WTC11 (cell line): ENCODE data around the gene PRPF6. TPM values are rescaled to one million over a fixed set of nuclear protein-coding genes. Genes with fewer than 3 reads are reported as not detected.
A peak's percentile ranks its signal among the peaks of the same experiment; 100 is the strongest.

ENCODE experiments used
- ATAC-seq: fragments of 200-7000 bp; cut with Tn5 transposase; 2 replicates; pipeline ENCODE4 v1.10.0; 2021; ENCODE audit warnings: mild to moderate bottlenecking, moderate library complexity
- CTCF ChIA-PET: fragments of 300-600 bp; sonication (Branson Sonifier 250); formaldehyde crosslinking; loops from one replicate; lab custom pipeline; 2021; ENCODE audit warnings: antibody characterized with exemption; lab: Charles Lee
- POLR2A ChIA-PET: fragments of 350-600 bp; sonication (Branson Sonifier 250); formaldehyde crosslinking; loops from one replicate; lab custom pipeline; 2021; ENCODE audit warnings: antibody characterized with exemption; lab: Charles Lee
- DNase-seq: peaks from one replicate; pipeline ENCODE4 v3.0.0; 2021; ENCODE audit warnings: low spot score
- H3K27ac Mint-ChIP-seq: 2 replicates; pipeline ENCODE4 v1.8.0; 2021; ENCODE audit warnings: mixed read lengths
- H3K27me3 Mint-ChIP-seq: 2 replicates; pipeline ENCODE4 v1.8.0; 2021; ENCODE audit warnings: low read depth, mild to moderate bottlenecking, moderate library complexity, mixed read lengths
- H3K36me3 Mint-ChIP-seq: 2 replicates; pipeline ENCODE4 v1.8.0; 2021; ENCODE audit warnings: mixed read lengths
- H3K4me1 Mint-ChIP-seq: 2 replicates; pipeline ENCODE4 v1.8.0; 2022; ENCODE audit warnings: mixed read lengths
- H3K4me3 Mint-ChIP-seq: 2 replicates; pipeline ENCODE4 v1.8.0; 2021; ENCODE audit warnings: mild to moderate bottlenecking, moderate library complexity, mixed read lengths
- H3K9me3 Mint-ChIP-seq: 2 replicates; pipeline ENCODE4 v1.8.0; 2021; ENCODE audit warnings: mixed read lengths
- ARID4B ChIP-seq: sonication (generic); formaldehyde crosslinking; IDR thresholded peaks from 2 replicates; pipeline ENCODE4 v1.8.0; 2023; ENCODE audit warnings: missing genetic modification reagents, mild to moderate bottlenecking, borderline replicate concordance
- ATF1 ChIP-seq: sonication (generic); formaldehyde crosslinking; IDR thresholded peaks from 2 replicates; pipeline ENCODE4 v1.8.1; 2023; ENCODE audit warnings: mild to moderate bottlenecking, moderate library complexity, missing genetic modification reagents
- CDX4 ChIP-seq: fragments of 250-450 bp; sonication (Bioruptor Pico); IDR thresholded peaks from 2 replicates; pipeline ENCODE4 v1.9.0; 2021; ENCODE audit warnings: moderate library complexity, mild to moderate bottlenecking, inconsistent platforms, borderline replicate concordance
- ELF4 ChIP-seq: sonication (generic); formaldehyde crosslinking; IDR thresholded peaks from 2 replicates; pipeline ENCODE4 v1.8.1; 2022; ENCODE audit warnings: low read depth, mild to moderate bottlenecking, moderate library complexity, missing genetic modification reagents
- EMX1 ChIP-seq: fragments of 250-450 bp; sonication (Bioruptor Pico); IDR thresholded peaks from 2 replicates; pipeline ENCODE4 v1.8.0; 2021; ENCODE audit warnings: mild to moderate bottlenecking
- GABPB1 ChIP-seq: sonication (generic); formaldehyde crosslinking; IDR thresholded peaks from 2 replicates; pipeline ENCODE4 v1.8.1; 2023; ENCODE audit warnings: mild to moderate bottlenecking, missing genetic modification reagents
- GRHL2 ChIP-seq: fragments of 250-450 bp; sonication (Bioruptor Pico); IDR thresholded peaks from 2 replicates; pipeline ENCODE4 v1.8.0; 2022; ENCODE audit warnings: mild to moderate bottlenecking, moderate library complexity; ENCODE audit not compliant: insufficient replicate concordance, severe bottlenecking
- IRF2 ChIP-seq: sonication (generic); formaldehyde crosslinking; IDR thresholded peaks from 2 replicates; pipeline ENCODE4 v1.8.0; 2022; ENCODE audit warnings: low read depth, missing genetic modification reagents, borderline replicate concordance
- NFE2L1 ChIP-seq: sonication (generic); formaldehyde crosslinking; IDR thresholded peaks from 2 replicates; pipeline ENCODE4 v1.8.1; 2023; ENCODE audit warnings: missing genetic modification reagents
- NR2C2 ChIP-seq: sonication (generic); formaldehyde crosslinking; IDR thresholded peaks from 2 replicates; pipeline ENCODE4 v1.8.0; 2022; ENCODE audit warnings: mild to moderate bottlenecking, missing genetic modification reagents
- OVOL2 ChIP-seq: fragments of 250-450 bp; sonication (Bioruptor Pico); IDR thresholded peaks from 2 replicates; pipeline ENCODE4 v1.9.0; 2021; ENCODE audit warnings: mild to moderate bottlenecking, borderline replicate concordance
- SMAD3 ChIP-seq: sonication (generic); formaldehyde crosslinking; IDR thresholded peaks from 2 replicates; pipeline ENCODE4 v1.8.0; 2022; ENCODE audit warnings: missing genetic modification reagents, mild to moderate bottlenecking, borderline replicate concordance
- SOX15 ChIP-seq: fragments of 250-450 bp; sonication (Bioruptor Pico); IDR thresholded peaks from 2 replicates; pipeline ENCODE4 v1.9.0; 2021; ENCODE audit warnings: mild to moderate bottlenecking
- STAT6 ChIP-seq: sonication (generic); formaldehyde crosslinking; conservative IDR thresholded peaks from 2 replicates; pipeline ENCODE4 v1.8.1; 2023; ENCODE audit warnings: mild to moderate bottlenecking, low read depth, missing genetic modification reagents, moderate library complexity
- TP53 ChIP-seq: sonication (generic); formaldehyde crosslinking; IDR thresholded peaks from 2 replicates; pipeline ENCODE4 v1.8.1; 2023; ENCODE audit warnings: mild to moderate bottlenecking, missing genetic modification reagents
- ZNF121 ChIP-seq: sonication (generic); formaldehyde crosslinking; IDR thresholded peaks from 2 replicates; pipeline ENCODE4 v1.8.0; 2023; ENCODE audit warnings: missing genetic modification reagents
- ZNF232 ChIP-seq: sonication (generic); formaldehyde crosslinking; IDR thresholded peaks from 2 replicates; pipeline ENCODE4 v1.8.0; 2022; ENCODE audit warnings: mild to moderate bottlenecking, missing genetic modification reagents
- ZNF671 ChIP-seq: fragments of 250-450 bp; sonication (Bioruptor Pico); IDR thresholded peaks from 2 replicates; pipeline ENCODE4 v1.8.0; 2021; ENCODE audit warnings: mild to moderate bottlenecking
- total RNA-seq: library from RNA; stranded (reverse); gene quantifications from 3 replicates; pipeline ENCODE4 v1.2.3, GENCODE V29; 2021
- TF ChIP-seq, protein P1 (sequence below): sonication (generic); formaldehyde crosslinking; IDR thresholded peaks from 2 replicates; pipeline ENCODE4 v1.8.1; 2022; ENCODE audit warnings: mild to moderate bottlenecking, missing genetic modification reagents, moderate library complexity, borderline replicate concordance
- TF ChIP-seq, protein P2 (sequence below): sonication (generic); formaldehyde crosslinking; IDR thresholded peaks from 2 replicates; pipeline ENCODE4 v1.8.0; 2022; ENCODE audit warnings: mild to moderate bottlenecking, missing genetic modification reagents
- TF ChIP-seq, protein P3 (sequence below): fragments of 250-450 bp; sonication (Bioruptor Pico); conservative IDR thresholded peaks from 2 replicates; pipeline ENCODE4 v1.9.0; 2021; ENCODE audit warnings: mild to moderate bottlenecking

Gene PRPF6
- total RNA-seq, 1 experiment from 2014 or later = 79.4 TPM

DNA sequence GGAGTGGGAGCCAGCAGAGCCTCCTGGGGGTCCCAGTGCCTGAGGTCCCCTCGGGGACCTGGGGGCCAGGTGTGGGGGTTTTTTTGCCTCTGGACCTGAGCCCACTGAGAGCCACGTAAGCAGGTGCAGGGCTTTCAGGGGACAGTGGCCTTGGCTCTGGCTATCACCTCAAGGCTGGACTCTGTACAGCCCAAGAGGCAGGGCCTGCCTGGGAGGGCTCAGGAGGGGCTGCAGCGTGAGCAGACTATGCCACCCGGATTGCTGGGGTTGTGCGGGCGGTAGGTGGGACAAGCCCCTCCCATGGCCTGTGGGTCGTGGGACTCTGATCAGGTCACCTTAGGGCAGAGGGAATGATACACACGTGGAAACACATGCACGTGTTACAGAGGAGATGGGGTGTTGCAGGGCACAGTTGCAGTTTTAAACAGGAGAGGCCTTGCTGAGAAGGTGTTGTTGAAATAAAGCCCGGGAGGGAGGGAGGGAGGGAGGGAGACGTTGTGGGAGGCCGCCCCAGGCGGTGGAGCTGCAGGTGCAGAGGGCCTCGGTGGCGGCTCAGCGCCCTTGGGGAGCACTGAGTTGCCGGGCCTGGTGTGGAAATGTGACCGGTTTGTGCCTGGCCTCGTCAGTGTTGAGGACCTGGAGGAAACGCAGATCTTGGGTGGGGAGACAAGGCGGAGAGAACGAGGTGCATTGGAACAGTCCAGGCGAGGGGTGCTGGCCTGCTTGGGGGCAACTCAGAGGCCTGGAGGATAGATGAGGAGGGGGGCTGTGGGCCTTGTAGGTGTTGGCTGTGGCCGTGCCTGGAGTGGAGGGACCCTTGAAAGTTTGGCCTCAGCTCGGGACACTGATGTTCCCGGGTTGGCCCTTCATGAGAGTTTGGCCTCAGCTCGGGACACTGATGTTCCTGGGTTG is 84.4 kb downstream of the PRPF6 start:
- peak overlapping the region; percentile 63; the same call in 1 of the 2 replicates for H3K27ac Mint-ChIP-seq
- DNase-seq (no peak), ATAC-seq (no peak)
- peaks cover 32% of the 10 kb centered on the region for H3K4me1 Mint-ChIP-seq
- H3K36me3 Mint-ChIP-seq = no peaks in the 10 kb centered on the region
- TF ChIP-seq, protein P1, sequence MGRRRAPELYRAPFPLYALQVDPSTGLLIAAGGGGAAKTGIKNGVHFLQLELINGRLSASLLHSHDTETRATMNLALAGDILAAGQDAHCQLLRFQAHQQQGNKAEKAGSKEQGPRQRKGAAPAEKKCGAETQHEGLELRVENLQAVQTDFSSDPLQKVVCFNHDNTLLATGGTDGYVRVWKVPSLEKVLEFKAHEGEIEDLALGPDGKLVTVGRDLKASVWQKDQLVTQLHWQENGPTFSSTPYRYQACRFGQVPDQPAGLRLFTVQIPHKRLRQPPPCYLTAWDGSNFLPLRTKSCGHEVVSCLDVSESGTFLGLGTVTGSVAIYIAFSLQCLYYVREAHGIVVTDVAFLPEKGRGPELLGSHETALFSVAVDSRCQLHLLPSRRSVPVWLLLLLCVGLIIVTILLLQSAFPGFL (CRISPR knock-in tag) = no peak
- no peak for TF ChIP-seq ATF1 (CRISPR knock-in tag)
- TF ChIP-seq GABPB1 = peak; percentile 52
- TF ChIP-seq IRF2 (CRISPR knock-in tag) = no peak
- no peak for TF ChIP-seq ZNF671 (CRISPR knock-in tag)
- CTCF ChIA-PET = interaction anchor here (0.8 to 2.1 kb wide), 10 partner anchors 8 to 110 kb away, joined by 3 to 16 read pairs (median 5); partner anchors contain the start of genes LKAAEAR1, OPRL1 and RGS19
- POLR2A ChIA-PET = interaction anchor here (1.4 kb wide), 1 partner anchor 15 kb away, joined by 4 read pairs; the partner anchor contains the start of gene OPRL1
- peaks cover 2% of the 10 kb centered on the region; the same call in 1 of the 2 replicates for H3K27me3 Mint-ChIP-seq
- no peak overlapping the region for H3K4me3 Mint-ChIP-seq
- no peaks in the 10 kb centered on the region for H3K9me3 Mint-ChIP-seq

- ChIA-PET CTCF (interaction anchor here (0.6 to 2.1 kb wide), 10 partner anchors 8 to 570 kb away, joined by 3 to 16 read pairs (median 6); partner anchors contain the start of genes LKAAEAR1, OPRL1 and RGS19), POLR2A (interaction anchor here (1.4 kb wide), 1 partner anchor 14 kb away, joined by 4 read pairs; the partner anchor contains the start of gene OPRL1)
- H3K27ac Mint-ChIP-seq = peak overlapping the region; percentile 52; the same call in 1 of the 2 replicates
- peak; percentile 47 for DNase-seq
- no peaks in the 10 kb centered on the region for H3K36me3 Mint-ChIP-seq
- H3K9me3 Mint-ChIP-seq = no peaks in the 10 kb centered on the region
- peaks cover 2% of the 10 kb centered on the region; the same call in 1 of the 2 replicates for H3K27me3 Mint-ChIP-seq
- H3K4me3 Mint-ChIP-seq = no peak overlapping the region
- peaks cover 32% of the 10 kb centered on the region for H3K4me1 Mint-ChIP-seq
- ATAC-seq = peak; percentile 14
- TF ChIP-seq STAT6 (CRISPR knock-in tag) = no peak
- no peak for TF ChIP-seq NFE2L1 (CRISPR knock-in tag)
- no peak for TF ChIP-seq ZNF671 (CRISPR knock-in tag)
- TF ChIP-seq OVOL2 (CRISPR knock-in tag) = no peak
- TF ChIP-seq, protein P2, sequence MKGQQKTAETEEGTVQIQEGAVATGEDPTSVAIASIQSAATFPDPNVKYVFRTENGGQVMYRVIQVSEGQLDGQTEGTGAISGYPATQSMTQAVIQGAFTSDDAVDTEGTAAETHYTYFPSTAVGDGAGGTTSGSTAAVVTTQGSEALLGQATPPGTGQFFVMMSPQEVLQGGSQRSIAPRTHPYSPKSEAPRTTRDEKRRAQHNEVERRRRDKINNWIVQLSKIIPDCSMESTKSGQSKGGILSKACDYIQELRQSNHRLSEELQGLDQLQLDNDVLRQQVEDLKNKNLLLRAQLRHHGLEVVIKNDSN (CRISPR knock-in tag) = no peak
- no peak for TF ChIP-seq SOX15 (CRISPR knock-in tag)
- TF ChIP-seq CDX4 (CRISPR knock-in tag) = no peak
- no peak for TF ChIP-seq NR2C2 (CRISPR knock-in tag)
- no peak for TF ChIP-seq EMX1
- TF ChIP-seq, protein P3, sequence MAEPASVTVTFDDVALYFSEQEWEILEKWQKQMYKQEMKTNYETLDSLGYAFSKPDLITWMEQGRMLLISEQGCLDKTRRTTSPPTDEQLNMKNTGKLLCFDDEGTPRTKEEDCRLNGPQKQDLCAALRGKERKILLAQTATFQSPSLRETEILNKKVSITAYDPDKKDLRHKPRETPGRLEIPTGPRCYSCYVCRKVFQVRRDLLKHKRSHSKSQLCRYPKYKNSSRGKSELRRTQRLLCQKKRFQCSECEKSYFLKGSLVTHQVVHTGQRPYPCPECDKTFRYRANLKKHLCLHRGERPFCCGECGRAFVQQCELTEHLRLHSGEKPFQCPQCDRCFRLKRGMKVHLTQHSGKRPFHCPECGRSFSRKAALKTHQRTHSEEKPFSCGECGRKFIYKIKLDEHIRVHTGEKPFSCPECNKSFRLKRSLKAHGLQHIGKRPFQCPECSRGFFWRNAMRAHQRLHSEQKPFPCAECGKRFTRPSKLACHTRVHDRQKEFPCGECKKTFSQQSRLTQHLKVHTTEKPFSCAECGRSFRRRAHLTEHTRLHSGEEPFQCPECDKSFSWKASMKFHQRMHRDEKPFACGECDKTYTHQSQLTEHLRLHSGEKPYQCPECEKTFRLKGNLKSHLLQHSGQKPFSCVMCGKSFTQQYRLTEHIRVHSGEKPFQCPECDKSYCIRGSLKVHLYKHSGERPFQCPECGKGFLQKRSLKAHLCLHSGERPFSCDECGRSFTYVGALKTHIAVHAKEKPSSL (CRISPR knock-in tag) = no peak
- TF ChIP-seq ELF4 = no peak
- TF ChIP-seq ZNF121 (CRISPR knock-in tag) = no peak
- no peak for TF ChIP-seq ZNF232 (CRISPR knock-in tag)
- no peak for TF ChIP-seq ARID4B (CRISPR knock-in tag)
- TF ChIP-seq TP53 (CRISPR knock-in tag) = no peak
- no peak for TF ChIP-seq GABPB1
- no peak for TF ChIP-seq SMAD3
- TF ChIP-seq GRHL2 (CRISPR knock-in tag) = no peak
Measured at GRCh38 chr20:64065974-64066343, 85.0 kb downstream of the PRPF6 start.
